HUDEP-2 (cell line): ENCODE data around the gene PALLD.
A peak's percentile ranks its signal among the peaks of the same experiment; 100 is the strongest.
"Not testable (repeated sequence)": the region's sequence is repeated elsewhere in the genome, so short reads cannot be mapped to it uniquely, and the experiment has no call there.

ENCODE experiments used
- DNase-seq, 76 experiments: peaks; one replicate each; lab custom pipeline; 2025; ENCODE audit not compliant: unreplicated experiment in 76 of 76; lab: John Stamatoyannopoulos, UW

The PALLD gene

GRCh38 chr4:168691631-168692369 is 194.9 kb downstream of the PALLD start:
- no peak for DNase-seq

GRCh38 chr4:168693750-168694490 is 197.1 kb downstream of the PALLD start:
- DNase-seq: no peak

- no peak for DNase-seq
These were observed 197.8 kb downstream of the PALLD start for GRCh38 chr4:168694667-168695066.

GRCh38 chr4:168695288-168695687 is 198.4 kb downstream of the PALLD start:
- no peak for DNase-seq

- no peak for DNase-seq
These were observed 199.4 kb downstream of the PALLD start for GRCh38 chr4:168696280-168696679.

GRCh38 chr4:168696826-168697225 is 200.0 kb downstream of the PALLD start:
- no peak for DNase-seq

GRCh38 chr4:168699224-168699878 is 202.5 kb downstream of the PALLD start:
- DNase-seq: no peak

GRCh38 chr4:168701061-168701460 is 204.2 kb downstream of the PALLD start:
- DNase-seq: no peak

- DNase-seq: not testable (repeated sequence)
These were observed 205.8 kb downstream of the PALLD start for GRCh38 chr4:168702581-168703087.

- no peak for DNase-seq
These were observed 208.3 kb downstream of the PALLD start for GRCh38 chr4:168705121-168705520.

GRCh38 chr4:168707205-168707604 is 210.4 kb downstream of the PALLD start:
- DNase-seq: no peak

GRCh38 chr4:168708108-168708507 is 211.3 kb downstream of the PALLD start:
- no peak for DNase-seq

- peak in 2 of 76 experiments; percentile 0 to 9 for DNase-seq
These were observed 213.6 kb downstream of the PALLD start for GRCh38 chr4:168710353-168710946.

GRCh38 chr4:168711197-168712140 is 214.6 kb downstream of the PALLD start:
- DNase-seq: no peak

GRCh38 chr4:168712316-168712890 is 215.6 kb downstream of the PALLD start:
- DNase-seq: no peak

- no peak for DNase-seq
These were observed 216.4 kb downstream of the PALLD start for GRCh38 chr4:168713253-168713652.

GRCh38 chr4:168715896-168716295 is 219.0 kb downstream of the PALLD start:
- no peak for DNase-seq

- DNase-seq: no peak
These were observed 219.7 kb downstream of the PALLD start for GRCh38 chr4:168716406-168717129.

GRCh38 chr4:168717847-168718246 is 221.0 kb downstream of the PALLD start:
- no peak for DNase-seq
